ENCODE data around the gene SCN1B. TPM values are rescaled to one million over a fixed set of nuclear protein-coding genes. Genes with fewer than 3 reads are reported as not detected.

Gene SCN1B
- total RNA-seq, 6 experiments from 2014 or later: 2.6 to 4.9 (median 3.6) TPM

DNA sequence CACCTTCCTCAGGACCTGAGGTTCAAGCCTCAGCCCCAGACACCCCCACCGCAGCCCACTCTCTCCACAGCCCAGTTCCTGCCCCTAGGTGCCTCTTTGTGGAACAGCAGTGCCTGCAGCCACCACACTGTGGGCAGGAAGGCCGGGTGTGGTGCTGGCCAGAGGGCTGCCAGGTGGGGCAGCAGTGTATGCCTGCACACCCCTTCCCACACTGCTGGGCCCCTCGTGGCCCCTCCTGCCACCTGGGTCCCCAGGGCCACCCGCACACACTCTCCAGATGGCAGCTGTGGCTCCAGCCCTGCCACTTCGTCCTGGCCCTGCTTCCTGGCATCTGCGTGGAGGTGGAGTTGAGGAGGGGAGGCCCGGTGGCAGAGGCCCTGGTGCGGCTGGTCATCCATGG is 46.4 kb downstream of the SCN1B start:
- DNase-seq: no peak
- H3K9me3 ChIP-seq: no peaks in the 10 kb centered on the region
- no peaks in the 10 kb centered on the region for H3K36me3 ChIP-seq
- peaks cover 0 to 15% (median 5%) of the 10 kb centered on the region in 4 donors for H3K4me1 ChIP-seq
- intact Hi-C loops (cut with DNase I): no loop called here
- H3K27me3 ChIP-seq: no peaks in the 10 kb centered on the region
- no CpG with 5 or more reads among the region's 8 CpGs for WGBS (ENCODE audit: insufficient coverage, low coverage, low lambda C conversion rate, missing lambda C conversion rate)
- ATAC-seq: no peak
- TF ChIP-seq, protein P1, sequence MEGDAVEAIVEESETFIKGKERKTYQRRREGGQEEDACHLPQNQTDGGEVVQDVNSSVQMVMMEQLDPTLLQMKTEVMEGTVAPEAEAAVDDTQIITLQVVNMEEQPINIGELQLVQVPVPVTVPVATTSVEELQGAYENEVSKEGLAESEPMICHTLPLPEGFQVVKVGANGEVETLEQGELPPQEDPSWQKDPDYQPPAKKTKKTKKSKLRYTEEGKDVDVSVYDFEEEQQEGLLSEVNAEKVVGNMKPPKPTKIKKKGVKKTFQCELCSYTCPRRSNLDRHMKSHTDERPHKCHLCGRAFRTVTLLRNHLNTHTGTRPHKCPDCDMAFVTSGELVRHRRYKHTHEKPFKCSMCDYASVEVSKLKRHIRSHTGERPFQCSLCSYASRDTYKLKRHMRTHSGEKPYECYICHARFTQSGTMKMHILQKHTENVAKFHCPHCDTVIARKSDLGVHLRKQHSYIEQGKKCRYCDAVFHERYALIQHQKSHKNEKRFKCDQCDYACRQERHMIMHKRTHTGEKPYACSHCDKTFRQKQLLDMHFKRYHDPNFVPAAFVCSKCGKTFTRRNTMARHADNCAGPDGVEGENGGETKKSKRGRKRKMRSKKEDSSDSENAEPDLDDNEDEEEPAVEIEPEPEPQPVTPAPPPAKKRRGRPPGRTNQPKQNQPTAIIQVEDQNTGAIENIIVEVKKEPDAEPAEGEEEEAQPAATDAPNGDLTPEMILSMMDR (IDR thresholded peaks at IDR 0.05): no peak
- no peak for TF ChIP-seq POLR2A (IDR thresholded peaks at IDR 0.05)
- no peak overlapping the region for H3K4me3 ChIP-seq
- no peak overlapping the region for H3K27ac ChIP-seq

DNA sequence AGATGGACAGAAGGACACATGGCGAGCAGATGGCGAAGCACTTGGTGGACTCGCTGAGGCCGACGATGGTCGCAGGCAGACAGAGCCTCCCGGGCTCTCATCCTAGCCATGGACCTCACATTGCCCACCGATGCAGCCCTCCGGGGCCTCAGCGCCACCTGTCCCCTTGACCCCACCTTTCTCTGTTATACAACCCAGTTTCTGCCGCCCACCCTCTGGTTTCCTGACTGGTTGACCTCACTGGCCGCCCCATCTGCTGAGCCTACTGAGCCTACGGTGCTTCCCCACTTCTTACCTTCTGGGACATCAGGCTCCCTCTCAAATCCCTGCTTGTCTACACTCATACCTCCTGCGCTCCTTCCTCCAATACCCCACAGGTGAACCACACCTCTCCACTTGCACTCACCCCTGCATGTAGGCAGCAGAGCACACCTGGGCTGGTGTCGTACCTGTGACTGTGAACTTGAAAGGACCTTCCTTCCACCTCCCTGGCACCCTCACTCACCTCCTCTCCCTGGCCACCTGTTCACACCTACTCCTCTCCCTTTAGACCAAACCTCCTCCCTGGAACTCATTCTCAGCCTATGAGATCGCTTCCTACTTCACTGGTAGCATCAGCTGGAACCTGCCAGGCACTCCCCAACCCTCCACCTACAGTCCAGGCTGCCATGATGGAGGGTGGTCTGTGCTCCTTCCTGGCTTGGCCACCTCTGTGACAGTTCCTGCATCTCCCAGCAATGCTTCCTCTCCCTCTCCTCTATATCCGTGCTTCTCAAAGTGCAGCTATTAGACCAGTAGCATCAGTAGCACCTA is 47.3 kb downstream of the SCN1B start:
- H3K27me3 ChIP-seq: no peaks in the 10 kb centered on the region
- 89% methylated on average over 12 of the region's 17 CpGs for WGBS (ENCODE audit: insufficient coverage, low coverage, low lambda C conversion rate, missing lambda C conversion rate)
- H3K9me3 ChIP-seq: no peaks in the 10 kb centered on the region
- H3K36me3 ChIP-seq: no peaks in the 10 kb centered on the region
- no peak overlapping the region for H3K4me3 ChIP-seq
- H3K27ac ChIP-seq: no peak overlapping the region
- intact Hi-C loops (cut with DNase I): no loop called here
- ATAC-seq: no peak
- no peak for DNase-seq
- TF ChIP-seq POLR2A (IDR thresholded peaks at IDR 0.05): no peak
- TF ChIP-seq, protein P1 (IDR thresholded peaks at IDR 0.05): no peak
- peaks cover 0 to 18% (median 5%) of the 10 kb centered on the region in 4 donors for H3K4me1 ChIP-seq

DNA sequence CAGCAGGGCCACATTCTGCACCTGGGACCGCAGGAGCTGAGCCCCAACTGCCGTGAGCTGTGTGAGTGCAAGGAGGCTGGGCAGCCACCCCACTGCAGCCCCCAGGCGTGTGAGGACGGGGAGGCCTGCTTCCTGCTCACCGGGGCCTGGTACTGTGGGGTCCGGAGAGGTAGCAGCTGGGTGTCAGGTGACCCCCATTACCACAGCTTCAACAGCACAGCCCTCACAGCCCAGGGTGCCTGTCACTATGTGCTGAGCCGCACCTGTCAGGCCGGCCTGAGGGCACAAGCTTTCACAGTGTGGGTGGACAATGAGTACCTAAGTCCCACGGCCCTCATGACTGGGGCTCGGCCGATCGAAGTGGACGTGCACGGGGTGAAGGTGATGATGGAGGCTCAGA is 49.6 kb downstream of the SCN1B start:
- Histone ChIP-seq H3K4me3 (no peak overlapping the region), H3K9me3 (no peaks in the 10 kb centered on the region), H3K4me1 (peaks cover 0 to 18% (median 5%) of the 10 kb centered on the region in 4 donors), H3K27ac (no peak overlapping the region), H3K36me3 (no peaks in the 10 kb centered on the region), H3K27me3 (no peaks in the 10 kb centered on the region)
- DNase-seq (no peak), ATAC-seq (no peak)
- TF ChIP-seq, protein P1 (IDR thresholded peaks at IDR 0.05): no peak
- TF ChIP-seq POLR2A (IDR thresholded peaks at IDR 0.05): no peak
- WGBS (ENCODE audit: insufficient coverage, low coverage, low lambda C conversion rate, missing lambda C conversion rate): 93% methylated on average over 9 of the region's 14 CpGs
- intact Hi-C loops (cut with DNase I): no loop called here

DNA sequence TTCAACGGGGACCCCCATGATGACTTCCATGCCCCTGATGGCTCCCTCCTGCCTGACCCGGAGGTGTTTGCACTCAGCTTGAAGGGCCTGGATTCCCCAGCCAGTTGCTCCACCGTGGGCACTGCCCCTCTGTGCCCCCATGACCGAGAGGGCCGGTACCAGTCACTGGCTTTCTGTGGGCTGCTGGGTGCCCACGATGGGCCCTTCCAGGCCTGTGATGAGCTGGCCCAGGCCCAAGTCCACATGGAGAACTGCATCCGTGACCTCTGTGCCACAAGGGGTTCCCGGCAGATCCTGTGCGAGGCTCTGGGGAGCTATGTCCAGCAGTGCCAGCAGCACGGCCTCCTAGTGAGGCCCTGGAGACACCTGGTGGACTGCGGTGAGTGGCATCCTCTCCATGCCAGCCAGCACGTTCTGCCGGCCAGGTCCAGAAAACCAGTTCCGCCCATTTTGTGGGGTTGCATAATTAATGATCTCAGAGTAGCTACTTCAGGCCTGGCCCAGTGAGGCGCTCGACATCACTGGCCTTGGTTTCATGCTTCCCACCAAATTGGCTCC is 50.4 kb downstream of the SCN1B start:
- ATAC-seq (peak; percentile 75 to 82 (median 78)), DNase-seq (peak in 2 of 3 donors; percentile 61 to 75)
- peak overlapping the region in 2 of 3 donors; percentile 23 to 54 for H3K27ac ChIP-seq
- TF ChIP-seq, protein P1 (IDR thresholded peaks at IDR 0.05): peak in 3 of 4 donors; percentile 17 to 46 (median 33)
- TF ChIP-seq POLR2A (IDR thresholded peaks at IDR 0.05): no peak
- H3K27me3 ChIP-seq: no peaks in the 10 kb centered on the region
- H3K4me1 ChIP-seq: peaks cover 0 to 18% (median 5%) of the 10 kb centered on the region in 4 donors
- H3K36me3 ChIP-seq: no peaks in the 10 kb centered on the region
- no peaks in the 10 kb centered on the region for H3K9me3 ChIP-seq
- H3K4me3 ChIP-seq: no peak overlapping the region
- intact Hi-C loops (cut with DNase I): no loop called here
- WGBS (ENCODE audit: insufficient coverage, low coverage, low lambda C conversion rate, missing lambda C conversion rate): 24% methylated on average over 6 of the region's 16 CpGs
